Panc1 (cell line): ENCODE data around the gene DDAH2. TPM values are rescaled to one million over a fixed set of nuclear protein-coding genes. Genes with fewer than 3 reads are reported as not detected.

ENCODE experiments used
- ATAC-seq: fragments of 200-7000 bp; cut with Tn5 transposase; 2 replicates; pipeline ENCODE4 v1.9.1; 2020; ENCODE audit warnings: mild to moderate bottlenecking, moderate library complexity
- BruUV-seq: library from RNA; stranded (reverse); fragments of 400-500 nt; replicated peaks from 2 replicates; lab custom pipeline; 2021; lab: Mats Ljungman, UMichigan
- CTCF ChIA-PET: fragments of 300-600 bp; sonication (Branson Sonifier 250); formaldehyde crosslinking; loops from one replicate; lab custom pipeline; 2022; ENCODE audit warnings: antibody characterized with exemption; lab: Charles Lee
- POLR2A ChIA-PET: fragments of 300-600 bp; sonication (Branson Sonifier 250); formaldehyde crosslinking; loops from one replicate; lab custom pipeline; 2022; ENCODE audit warnings: antibody characterized with exemption; lab: Charles Lee
- DNase-seq: peaks from one replicate; pipeline ENCODE4 v3.0.0-alpha.2; 2010; ENCODE audit warnings: low read depth, low spot score
- H3K27ac ChIP-seq: 2 replicates; pipeline ENCODE4 v1.5.1; 2011; ENCODE audit warnings: mild to moderate bottlenecking, low read length, inconsistent platforms
- H3K27me3 ChIP-seq: fragments of 200-500 bp; sonication (Bioruptor generic); 2 replicates; pipeline ENCODE4 v1.6.0; 2014; ENCODE audit warnings: low read length, inconsistent platforms; ENCODE audit not compliant: control insufficient read depth, insufficient read depth
- H3K36me3 ChIP-seq: fragments of 200-500 bp; sonication (Bioruptor generic); 2 replicates; pipeline ENCODE4 v1.5.1; 2014; ENCODE audit warnings: inconsistent platforms, mild to moderate bottlenecking, low read length, moderate library complexity; ENCODE audit not compliant: control insufficient read depth, insufficient read depth
- H3K4me1 ChIP-seq: 2 replicates; pipeline ENCODE4 v1.5.1; 2011; ENCODE audit warnings: inconsistent platforms, mild to moderate bottlenecking, low read length, moderate library complexity; ENCODE audit not compliant: control insufficient read depth, insufficient read depth
- H3K4me3 ChIP-seq, 2 experiments: 2 replicates each; pipeline ENCODE4 v1.5.1; 2011 to 2012; ENCODE audit warnings: low read depth in 2 of 2, low read length in 2 of 2, mild to moderate bottlenecking in 2 of 2, inconsistent platforms in 1 of 2, moderate library complexity in 1 of 2
- H3K9me3 ChIP-seq: fragments of 200-500 bp; sonication (Bioruptor generic); 2 replicates; pipeline ENCODE4 v1.5.1; 2014; ENCODE audit warnings: low read depth, mild to moderate bottlenecking, inconsistent platforms, low read length, moderate library complexity; ENCODE audit not compliant: control insufficient read depth, insufficient read depth
- POLR2AphosphoS5 ChIP-seq: IDR thresholded peaks from 2 replicates; pipeline ENCODE4 v1.6.1; 2012; ENCODE audit warnings: mild to moderate bottlenecking, low read depth, low read length, moderate library complexity
- REST ChIP-seq, 2 experiments: IDR thresholded peaks; 2 replicates each; pipeline ENCODE4 v1.6.1; 2011 to 2012; ENCODE audit warnings: low read depth in 2 of 2, control low read depth in 1 of 2, low read length in 1 of 2, mild to moderate bottlenecking in 1 of 2, moderate library complexity in 1 of 2; ENCODE audit not compliant: insufficient read depth in 1 of 2
- SIN3A ChIP-seq: IDR thresholded peaks from 2 replicates; pipeline ENCODE4 v1.6.1; 2012; ENCODE audit warnings: low read depth, mild to moderate bottlenecking, low read length, moderate library complexity, borderline replicate concordance; ENCODE audit not compliant: insufficient read depth
- TCF7L2 ChIP-seq: IDR thresholded peaks from 2 replicates; pipeline ENCODE4 v1.6.1; 2011; ENCODE audit warnings: mild to moderate bottlenecking, low read depth, low read length, inconsistent platforms
- in situ Hi-C: cut with HindIII; loops from 2 replicates; pipeline ENCODE4 v1.10.0; 2016; ENCODE audit warnings: low sequenced_read_pairs, low pct_unique_long_range_greater_than_20kb
- intact Hi-C: fragments of 100-400 bp; cut with micrococcal nuclease; formaldehyde crosslinking; loops from one replicate; pipeline ENCODE4 v1.10.0; 2022; ENCODE audit not compliant: unreplicated experiment
- total RNA-seq: library from RNA; stranded (reverse); gene quantifications from one replicate; pipeline ENCODE4 v1.2.1, GENCODE V29; 2021; ENCODE audit not compliant: unreplicated experiment
- TF ChIP-seq, protein P1 (sequence below): fragments of 450-650 bp; IDR thresholded peaks from 2 replicates; pipeline ENCODE4 v1.5.1; 2017; ENCODE audit warnings: mild to moderate bottlenecking

Gene DDAH2
- total RNA-seq, 1 experiment from 2014 or later, result 104 TPM

- intact Hi-C loops, result no loop called here
- Histone ChIP-seq H3K36me3 (no peaks in the 10 kb centered on the region), H3K4me3 (no peak overlapping the region), H3K4me1 (no peaks in the 10 kb centered on the region), H3K9me3 (no peaks in the 10 kb centered on the region), H3K27me3 (no peaks in the 10 kb centered on the region), H3K27ac (no peak overlapping the region)
- ATAC-seq, result no peak
- BruUV-seq, result no TSS peak
- CTCF ChIA-PET, result interaction anchor here (0.7 to 1.4 kb wide), 2 partner anchors 13 to 222 kb away, joined by 3 to 4 read pairs; partner anchors contain the start of gene ATP6V1G2
- POLR2A ChIA-PET, result no interaction called here
- DNase-seq, result no peak
- in situ Hi-C loops, result no loop called here
- TF ChIP-seq, protein P1, sequence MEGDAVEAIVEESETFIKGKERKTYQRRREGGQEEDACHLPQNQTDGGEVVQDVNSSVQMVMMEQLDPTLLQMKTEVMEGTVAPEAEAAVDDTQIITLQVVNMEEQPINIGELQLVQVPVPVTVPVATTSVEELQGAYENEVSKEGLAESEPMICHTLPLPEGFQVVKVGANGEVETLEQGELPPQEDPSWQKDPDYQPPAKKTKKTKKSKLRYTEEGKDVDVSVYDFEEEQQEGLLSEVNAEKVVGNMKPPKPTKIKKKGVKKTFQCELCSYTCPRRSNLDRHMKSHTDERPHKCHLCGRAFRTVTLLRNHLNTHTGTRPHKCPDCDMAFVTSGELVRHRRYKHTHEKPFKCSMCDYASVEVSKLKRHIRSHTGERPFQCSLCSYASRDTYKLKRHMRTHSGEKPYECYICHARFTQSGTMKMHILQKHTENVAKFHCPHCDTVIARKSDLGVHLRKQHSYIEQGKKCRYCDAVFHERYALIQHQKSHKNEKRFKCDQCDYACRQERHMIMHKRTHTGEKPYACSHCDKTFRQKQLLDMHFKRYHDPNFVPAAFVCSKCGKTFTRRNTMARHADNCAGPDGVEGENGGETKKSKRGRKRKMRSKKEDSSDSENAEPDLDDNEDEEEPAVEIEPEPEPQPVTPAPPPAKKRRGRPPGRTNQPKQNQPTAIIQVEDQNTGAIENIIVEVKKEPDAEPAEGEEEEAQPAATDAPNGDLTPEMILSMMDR, result no peak
- TF ChIP-seq TCF7L2 (no peak), REST (IDR thresholded peaks at IDR 0.05; ENCODE audit: insufficient read depth in 1 of 2, low read depth in 2 of 2, low read length in 1 of 2) (no peak), SIN3A (no peak), POLR2AphosphoS5 (no peak)
Measured at GRCh38 chr6:31768363-31769257, 39.5 kb upstream of the DDAH2 start.

GRCh38 chr6:31767096-31767645 lies 38.1 kb upstream of the DDAH2 start:
- BruUV-seq, result no TSS peak
- Histone ChIP-seq H3K36me3 (no peaks in the 10 kb centered on the region), H3K9me3 (no peaks in the 10 kb centered on the region), H3K4me3 (no peak overlapping the region), H3K27me3 (no peaks in the 10 kb centered on the region), H3K27ac (no peak overlapping the region), H3K4me1 (no peaks in the 10 kb centered on the region)
- ATAC-seq, result no peak
- in situ Hi-C loops, result no loop called here
- POLR2A ChIA-PET, result no interaction called here
- intact Hi-C loops, result no loop called here
- no peak for TF ChIP-seq REST (IDR thresholded peaks at IDR 0.05; ENCODE audit: insufficient read depth in 1 of 2, low read depth in 2 of 2, low read length in 1 of 2)
- no peak for TF ChIP-seq POLR2AphosphoS5
- TF ChIP-seq, protein P1, result no peak
- no peak for TF ChIP-seq TCF7L2
- TF ChIP-seq SIN3A, result no peak
- no peak for DNase-seq
- CTCF ChIA-PET, result no interaction called here
